A549 (cell line): ENCODE measurements around the gene SAP30L. TPM values are rescaled to one million over a fixed set of nuclear protein-coding genes. Genes with fewer than 3 reads are reported as not detected.

ENCODE experiments used
- ATAC-seq, 2 experiments: fragments of 200-7000 bp in 1 of 2; fragments of >200 bp in 1 of 2; cut with Nextera tagmentation in 1 of 2; cut with Tn5 transposase in 1 of 2; 3 replicates each; pipeline versions ENCODE4 v1.8.0 to v1.9.1; 2018 to 2020; ENCODE audit warnings: mild to moderate bottlenecking in 1 of 2, moderate library complexity in 1 of 2
- CTCF ChIA-PET: fragments of 300-600 bp; sonication (Branson Sonifier 250); formaldehyde crosslinking; extraction: SDS; loops from one replicate; lab custom pipeline; 2021; ENCODE audit warnings: antibody characterized with exemption, inconsistent platforms; lab: Yijun Ruan, JAX
- POLR2A ChIA-PET: fragments of 350-600 bp; formaldehyde crosslinking; extraction: SDS; loops from one replicate; lab custom pipeline; 2021; ENCODE audit warnings: antibody characterized with exemption, inconsistent platforms; lab: Yijun Ruan, JAX
- DNase-seq, 2 experiments: peaks; one replicate each; pipeline versions ENCODE4 v3.0.0 to v3.0.0-alpha.2; 2011 to 2016; ENCODE audit warnings: low read depth in 1 of 2, low spot score in 1 of 2
- FAIRE-seq: peaks from 2 replicates; lab custom pipeline; 2011; peaks lifted over from hg19 to GRCh38; lab: Jason Lieb, UNC
- H3K27ac ChIP-seq, 2 experiments: fragments of >200 bp; sonication (Bioruptor Twin); formaldehyde crosslinking; 3 replicates each; pipeline ENCODE4 v1.5.1; 2016 to 2017
- H3K4me1 ChIP-seq: fragments of >200 bp; sonication (Bioruptor Twin); formaldehyde crosslinking; 3 replicates; pipeline ENCODE4 v1.6.1; 2016
- H3K4me2 ChIP-seq: fragments of >200 bp; sonication (Bioruptor Twin); formaldehyde crosslinking; 3 replicates; pipeline ENCODE4 v1.6.1; 2016
- H3K4me3 ChIP-seq: fragments of >200 bp; sonication (Bioruptor Twin); formaldehyde crosslinking; 3 replicates; pipeline ENCODE4 v1.5.1; 2016
- H3K9me3 ChIP-seq: fragments of >200 bp; sonication (Bioruptor Twin); formaldehyde crosslinking; 3 replicates; pipeline ENCODE4 v1.6.1; 2016
- CBX2 ChIP-seq: fragments of 200-600 bp; sonication (generic); IDR thresholded peaks from 2 replicates; pipeline ENCODE4 v1.6.1; 2016; ENCODE audit warnings: low read depth, mild to moderate bottlenecking, borderline replicate concordance
- CBX8 ChIP-seq: fragments of 200-600 bp; sonication (generic); IDR thresholded peaks from 2 replicates; pipeline ENCODE4 v1.6.1; 2016
- EP300 ChIP-seq, 2 experiments: fragments of >200 bp; sonication (Bioruptor Twin); formaldehyde crosslinking; IDR thresholded peaks; 2 replicates in 1 of 2; 3 replicates in 1 of 2; pipeline ENCODE4 v1.6.1; 2016 to 2017
- FOSB ChIP-seq: fragments of 250-450 bp; sonication (Bioruptor Pico); IDR thresholded peaks from 2 replicates; pipeline ENCODE4 v1.5.0; 2020; ENCODE audit warnings: mild to moderate bottlenecking, moderate library complexity
- FOSL2 ChIP-seq, 2 experiments: fragments of 450-650 bp in 1 of 2; fragments of >200 bp in 1 of 2; sonication (Bioruptor Twin) in 1 of 2; formaldehyde crosslinking; IDR thresholded peaks; 2 replicates each; pipeline versions ENCODE4 v1.5.0 to v1.6.1; 2016 to 2020; ENCODE audit warnings: mild to moderate bottlenecking in 1 of 2, moderate library complexity in 1 of 2
- FOXS1 ChIP-seq: fragments of 250-450 bp; sonication (Bioruptor Pico); IDR thresholded peaks from 2 replicates; pipeline ENCODE4 v1.5.0; 2020; ENCODE audit warnings: mild to moderate bottlenecking, moderate library complexity
- HOXB13 ChIP-seq: fragments of 250-450 bp; sonication (Bioruptor Pico); IDR thresholded peaks from 2 replicates; pipeline ENCODE4 v1.5.0; 2020; ENCODE audit warnings: low read depth, mild to moderate bottlenecking, moderate library complexity
- JUN ChIP-seq, 2 experiments: fragments of >200 bp; sonication (Bioruptor Twin); formaldehyde crosslinking; IDR thresholded peaks; 2 replicates in 1 of 2; 3 replicates in 1 of 2; pipeline ENCODE4 v1.6.1; 2016 to 2017
- NFE2L2 ChIP-seq: fragments of 150-350 bp; conservative IDR thresholded peaks from 2 replicates; pipeline ENCODE4 v1.6.1; 2014; ENCODE audit warnings: low read length
- NPAS2 ChIP-seq: fragments of 250-450 bp; sonication (Bioruptor Pico); IDR thresholded peaks from 2 replicates; pipeline ENCODE4 v1.8.0; 2022; ENCODE audit warnings: mild to moderate bottlenecking, moderate library complexity, borderline replicate concordance
- NR3C1 ChIP-seq: fragments of >200 bp; sonication (Bioruptor Twin); formaldehyde crosslinking; IDR thresholded peaks from 3 replicates; pipeline ENCODE4 v1.6.1; 2017
- POLR2AphosphoS2 ChIP-seq: conservative IDR thresholded peaks from 2 replicates; pipeline ENCODE4 v1.6.1; 2012; ENCODE audit warnings: low read length, improper control_type of control experiment, inconsistent platforms
- RARB ChIP-seq: fragments of 250-450 bp; sonication (Bioruptor Pico); IDR thresholded peaks from 2 replicates; pipeline ENCODE4 v1.8.0; 2021; ENCODE audit warnings: mild to moderate bottlenecking, moderate library complexity
- RCOR1 ChIP-seq: fragments of 150-350 bp; IDR thresholded peaks from 2 replicates; pipeline ENCODE4 v1.6.1; 2014; ENCODE audit warnings: antibody characterized with exemption, low read length, low read depth
- RNF2 ChIP-seq: fragments of 200-600 bp; sonication (generic); IDR thresholded peaks from 2 replicates; pipeline ENCODE4 v1.6.1; 2016; ENCODE audit warnings: low read depth, mild to moderate bottlenecking, antibody characterized with exemption, moderate library complexity, borderline replicate concordance
- SREBF2 ChIP-seq: fragments of 450-650 bp; IDR thresholded peaks from 2 replicates; pipeline ENCODE4 v1.6.1; 2014; ENCODE audit warnings: mild to moderate bottlenecking, moderate library complexity
- ZC3H11A ChIP-seq: fragments of 450-650 bp; IDR thresholded peaks from 2 replicates; pipeline ENCODE4 v1.6.1; 2014; ENCODE audit warnings: antibody characterized with exemption, mild to moderate bottlenecking
- ZFP36 ChIP-seq: fragments of 450-650 bp; IDR thresholded peaks from 2 replicates; pipeline ENCODE4 v1.6.1; 2014; ENCODE audit warnings: borderline replicate concordance; ENCODE audit not compliant: partially characterized antibody
- WGBS: methylation state at CpG from one replicate; pipeline ENCODE4 v1.1.6; 2017; ENCODE audit errors: missing lambda C conversion rate; 5-methylcytosine and 5-hydroxymethylcytosine counted together
- polyA plus RNA-seq, 4 experiments: library from polyadenylated mRNA; depleted of rRNA in 3 of 4; stranded (reverse); fragments of >200 nt; fragmentation: RNase III in 1 of 4; extraction: RNeasy Plus Mini Kit Qiagen cat#74134 plus additional on column Dnase treatment in 1 of 4; gene quantifications; 2 replicates in 3 of 4; 3 replicates in 1 of 4; pipeline ENCODE4 v1.2.3, GENCODE V29; 2011 to 2017
- TF ChIP-seq, protein P1 (sequence below): fragments of 250-450 bp; sonication (Bioruptor Pico); IDR thresholded peaks from 2 replicates; pipeline ENCODE4 v1.5.0; 2021; ENCODE audit warnings: mild to moderate bottlenecking, moderate library complexity, borderline replicate concordance
- TF ChIP-seq, protein P2 (sequence below): fragments of >200 bp; sonication (Bioruptor Twin); formaldehyde crosslinking; IDR thresholded peaks from 3 replicates; pipeline ENCODE4 v1.5.1; 2016
- TF ChIP-seq, protein P3 (sequence below): fragments of >200 bp; sonication (Bioruptor Twin); formaldehyde crosslinking; IDR thresholded peaks from 3 replicates; pipeline ENCODE4 v1.6.1; 2016
- TF ChIP-seq, protein P4 (sequence below): IDR thresholded peaks from 2 replicates; pipeline ENCODE4 v1.6.1; 2012

SAP30L gene
- polyA plus RNA-seq, 2 of the 4 experiments (the other 2 are of a cell fraction) = 24.9 to 50.3 TPM

DNA sequence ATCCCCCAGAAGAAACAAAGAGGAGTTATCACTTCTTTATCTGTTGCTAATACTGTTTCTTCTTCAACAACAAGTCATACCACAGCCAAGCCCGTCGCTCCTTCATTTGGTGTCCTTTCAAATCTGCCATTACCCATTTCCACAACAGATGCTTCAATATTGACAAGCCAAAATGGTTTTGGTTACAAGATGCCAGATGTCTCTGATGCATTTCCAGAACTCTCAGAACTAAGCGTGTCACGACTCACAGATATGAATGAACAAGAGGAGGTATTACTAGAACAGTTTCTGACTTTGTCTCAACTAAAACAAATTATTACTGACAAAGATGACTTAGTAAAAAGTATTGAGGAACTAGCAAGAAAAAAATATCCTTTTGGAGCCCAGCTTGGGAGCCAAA is 48.2 kb downstream of the SAP30L start:
- H3K4me1 ChIP-seq = no peaks in the 10 kb centered on the region
- ChIA-PET CTCF (interaction anchor here (0.8 to 1.6 kb wide), 4 partner anchors 11 to 27 kb away, joined by 3 read pairs; no protein-coding TSS in a partner anchor), POLR2A (no interaction called here)
- WGBS = 65% methylated on average over 4 of the region's 4 CpGs
- ATAC-seq (no peak), DNase-seq (no peak), FAIRE-seq (peak; percentile 88)
- no peak overlapping the region for H3K4me2 ChIP-seq
- no peaks in the 10 kb centered on the region for H3K9me3 ChIP-seq
- no peak overlapping the region for H3K27ac ChIP-seq
- H3K4me3 ChIP-seq = no peak overlapping the region
- no peak for TF ChIP-seq JUN (IDR thresholded peaks at IDR 0.05)
- TF ChIP-seq CBX2 = no peak
- TF ChIP-seq NR3C1 = no peak
- no peak for TF ChIP-seq NPAS2 (CRISPR knock-in tag)
- TF ChIP-seq, protein P1, sequence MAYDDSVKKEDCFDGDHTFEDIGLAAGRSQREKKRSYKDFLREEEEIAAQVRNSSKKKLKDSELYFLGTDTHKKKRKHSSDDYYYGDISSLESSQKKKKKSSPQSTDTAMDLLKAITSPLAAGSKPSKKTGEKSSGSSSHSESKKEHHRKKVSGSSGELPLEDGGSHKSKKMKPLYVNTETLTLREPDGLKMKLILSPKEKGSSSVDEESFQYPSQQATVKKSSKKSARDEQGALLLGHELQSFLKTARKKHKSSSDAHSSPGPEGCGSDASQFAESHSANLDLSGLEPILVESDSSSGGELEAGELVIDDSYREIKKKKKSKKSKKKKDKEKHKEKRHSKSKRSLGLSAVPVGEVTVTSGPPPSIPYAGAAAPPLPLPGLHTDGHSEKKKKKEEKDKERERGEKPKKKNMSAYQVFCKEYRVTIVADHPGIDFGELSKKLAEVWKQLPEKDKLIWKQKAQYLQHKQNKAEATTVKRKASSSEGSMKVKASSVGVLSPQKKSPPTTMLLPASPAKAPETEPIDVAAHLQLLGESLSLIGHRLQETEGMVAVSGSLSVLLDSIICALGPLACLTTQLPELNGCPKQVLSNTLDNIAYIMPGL = no peak
- TF ChIP-seq CBX8 = no peak
- TF ChIP-seq ZFP36 = no peak
- no peak for TF ChIP-seq EP300 (IDR thresholded peaks at IDR 0.05)
- TF ChIP-seq, protein P2, sequence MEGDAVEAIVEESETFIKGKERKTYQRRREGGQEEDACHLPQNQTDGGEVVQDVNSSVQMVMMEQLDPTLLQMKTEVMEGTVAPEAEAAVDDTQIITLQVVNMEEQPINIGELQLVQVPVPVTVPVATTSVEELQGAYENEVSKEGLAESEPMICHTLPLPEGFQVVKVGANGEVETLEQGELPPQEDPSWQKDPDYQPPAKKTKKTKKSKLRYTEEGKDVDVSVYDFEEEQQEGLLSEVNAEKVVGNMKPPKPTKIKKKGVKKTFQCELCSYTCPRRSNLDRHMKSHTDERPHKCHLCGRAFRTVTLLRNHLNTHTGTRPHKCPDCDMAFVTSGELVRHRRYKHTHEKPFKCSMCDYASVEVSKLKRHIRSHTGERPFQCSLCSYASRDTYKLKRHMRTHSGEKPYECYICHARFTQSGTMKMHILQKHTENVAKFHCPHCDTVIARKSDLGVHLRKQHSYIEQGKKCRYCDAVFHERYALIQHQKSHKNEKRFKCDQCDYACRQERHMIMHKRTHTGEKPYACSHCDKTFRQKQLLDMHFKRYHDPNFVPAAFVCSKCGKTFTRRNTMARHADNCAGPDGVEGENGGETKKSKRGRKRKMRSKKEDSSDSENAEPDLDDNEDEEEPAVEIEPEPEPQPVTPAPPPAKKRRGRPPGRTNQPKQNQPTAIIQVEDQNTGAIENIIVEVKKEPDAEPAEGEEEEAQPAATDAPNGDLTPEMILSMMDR = no peak

DNA sequence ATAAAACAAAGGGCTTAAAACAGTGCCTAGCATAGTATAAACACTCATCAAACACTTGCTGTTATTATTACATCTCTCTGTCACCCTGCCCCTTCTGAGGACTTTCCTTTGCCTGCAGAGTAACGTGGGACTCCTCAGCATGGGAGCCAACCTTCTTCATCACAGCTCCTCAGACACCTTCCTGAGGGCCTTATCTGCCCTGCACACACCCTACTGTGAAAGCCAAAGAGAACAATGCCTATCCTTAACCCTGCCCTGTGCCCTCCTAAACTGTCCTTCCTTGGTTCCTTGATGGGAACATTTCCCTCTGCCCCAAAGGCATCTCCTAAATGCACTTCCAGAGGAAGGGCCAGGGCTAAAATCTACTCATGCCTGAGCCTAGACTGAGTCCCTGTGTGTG is 52.8 kb downstream of the SAP30L start:
- Histone ChIP-seq H3K9me3 (no peaks in the 10 kb centered on the region), H3K27ac (no peak overlapping the region), H3K4me1 (no peaks in the 10 kb centered on the region), H3K4me2 (no peak overlapping the region), H3K4me3 (no peak overlapping the region)
- CTCF ChIA-PET = interaction anchor here (3.0 kb wide), 2 partner anchors 22 to 111 kb away, joined by 7 to 22 read pairs; no protein-coding TSS in a partner anchor
- DNase-seq (no peak), FAIRE-seq (no peak), ATAC-seq (0 out of 6 replicates have a peak, but pooled peaks of 1 of the 2 experiments have one; percentile 36)
- TF ChIP-seq, protein P3, sequence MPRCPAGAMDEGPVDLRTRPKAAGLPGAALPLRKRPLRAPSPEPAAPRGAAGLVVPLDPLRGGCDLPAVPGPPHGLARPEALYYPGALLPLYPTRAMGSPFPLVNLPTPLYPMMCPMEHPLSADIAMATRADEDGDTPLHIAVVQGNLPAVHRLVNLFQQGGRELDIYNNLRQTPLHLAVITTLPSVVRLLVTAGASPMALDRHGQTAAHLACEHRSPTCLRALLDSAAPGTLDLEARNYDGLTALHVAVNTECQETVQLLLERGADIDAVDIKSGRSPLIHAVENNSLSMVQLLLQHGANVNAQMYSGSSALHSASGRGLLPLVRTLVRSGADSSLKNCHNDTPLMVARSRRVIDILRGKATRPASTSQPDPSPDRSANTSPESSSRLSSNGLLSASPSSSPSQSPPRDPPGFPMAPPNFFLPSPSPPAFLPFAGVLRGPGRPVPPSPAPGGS = no peak
- TF ChIP-seq POLR2AphosphoS2 = no peak
- TF ChIP-seq ZC3H11A = no peak
- TF ChIP-seq RCOR1 = no peak
- TF ChIP-seq, protein P4, sequence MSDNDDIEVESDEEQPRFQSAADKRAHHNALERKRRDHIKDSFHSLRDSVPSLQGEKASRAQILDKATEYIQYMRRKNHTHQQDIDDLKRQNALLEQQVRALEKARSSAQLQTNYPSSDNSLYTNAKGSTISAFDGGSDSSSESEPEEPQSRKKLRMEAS = no peak
- TF ChIP-seq, protein P2 = no peak
- TF ChIP-seq FOSL2 (IDR thresholded peaks at IDR 0.05) = no peak
- no peak for TF ChIP-seq FOSL2 (CRISPR knock-in tag; IDR thresholded peaks at IDR 0.05)
- TF ChIP-seq HOXB13 (CRISPR knock-in tag) = no peak
- no peak for TF ChIP-seq FOSB (CRISPR knock-in tag)
- TF ChIP-seq JUN (IDR thresholded peaks at IDR 0.05) = no peak
- TF ChIP-seq NFE2L2 = no peak
- no peak for TF ChIP-seq SREBF2
- no peak for TF ChIP-seq CBX8
- TF ChIP-seq, protein P1 = no peak
- no peak for TF ChIP-seq FOXS1
- TF ChIP-seq NPAS2 (CRISPR knock-in tag) = no peak
- no peak for TF ChIP-seq RNF2
- no peak for TF ChIP-seq RARB
- WGBS = 14% methylated on average over 1 of the region's 1 CpG
- POLR2A ChIA-PET = no interaction called here
